A673 (cell line): ENCODE results near the gene SLX9.

Experiments
- EZH2 ChIP-seq: fragments of 200-600 bp; sonication (generic); IDR thresholded peaks from 2 replicates; pipeline ENCODE4 v1.6.1; 2017; ENCODE audit warnings: borderline replicate concordance, low read depth, mild to moderate bottlenecking, mixed read lengths, antibody characterized with exemption, low read length; ENCODE audit not compliant: poor library complexity, severe bottlenecking
- TF ChIP-seq, protein P1 (sequence below): fragments of 300-800, 200-600 bp; sonication (generic); conservative IDR thresholded peaks from 2 replicates; pipeline ENCODE4 v1.5.1; 2017; ENCODE audit warnings: low read depth, mild to moderate bottlenecking, antibody characterized with exemption, low read length, moderate library complexity, mixed read lengths

DNA sequence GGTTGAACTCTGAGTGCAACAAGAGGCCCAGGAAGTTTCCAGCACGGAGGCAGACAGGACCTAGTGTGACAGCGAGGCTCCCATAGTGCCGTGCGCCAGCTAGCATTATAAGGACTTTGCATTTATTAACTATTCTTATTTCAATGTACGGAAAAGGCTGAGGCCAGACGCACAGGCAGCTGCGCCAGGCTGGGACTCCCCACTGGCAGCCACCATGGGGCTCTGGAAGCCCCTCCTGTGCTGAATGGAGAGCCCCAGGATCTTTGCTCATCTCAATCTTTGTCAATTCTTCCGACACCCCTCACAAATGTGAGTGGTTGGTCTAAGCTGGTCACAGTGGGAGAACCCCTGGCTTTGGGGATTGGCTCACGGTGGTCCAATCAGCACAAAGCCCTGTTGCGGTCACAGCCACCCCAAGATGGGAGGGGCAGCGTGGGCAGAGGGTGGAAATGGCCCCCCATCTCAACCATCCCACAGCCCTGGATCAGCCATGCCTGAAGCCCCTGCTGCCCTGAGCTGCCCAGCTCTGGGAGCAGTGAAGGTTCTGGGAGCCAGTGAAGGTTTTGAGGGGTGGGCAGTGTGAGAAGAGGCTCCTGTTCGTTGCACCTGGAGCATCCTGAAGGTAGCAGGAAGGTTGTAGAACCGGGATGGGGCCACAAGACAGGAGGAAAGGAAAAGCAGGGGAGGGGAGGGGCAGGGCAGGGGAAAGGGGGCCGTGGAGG lies 75.1 kb downstream of the SLX9 start:
- TF ChIP-seq, protein P1, sequence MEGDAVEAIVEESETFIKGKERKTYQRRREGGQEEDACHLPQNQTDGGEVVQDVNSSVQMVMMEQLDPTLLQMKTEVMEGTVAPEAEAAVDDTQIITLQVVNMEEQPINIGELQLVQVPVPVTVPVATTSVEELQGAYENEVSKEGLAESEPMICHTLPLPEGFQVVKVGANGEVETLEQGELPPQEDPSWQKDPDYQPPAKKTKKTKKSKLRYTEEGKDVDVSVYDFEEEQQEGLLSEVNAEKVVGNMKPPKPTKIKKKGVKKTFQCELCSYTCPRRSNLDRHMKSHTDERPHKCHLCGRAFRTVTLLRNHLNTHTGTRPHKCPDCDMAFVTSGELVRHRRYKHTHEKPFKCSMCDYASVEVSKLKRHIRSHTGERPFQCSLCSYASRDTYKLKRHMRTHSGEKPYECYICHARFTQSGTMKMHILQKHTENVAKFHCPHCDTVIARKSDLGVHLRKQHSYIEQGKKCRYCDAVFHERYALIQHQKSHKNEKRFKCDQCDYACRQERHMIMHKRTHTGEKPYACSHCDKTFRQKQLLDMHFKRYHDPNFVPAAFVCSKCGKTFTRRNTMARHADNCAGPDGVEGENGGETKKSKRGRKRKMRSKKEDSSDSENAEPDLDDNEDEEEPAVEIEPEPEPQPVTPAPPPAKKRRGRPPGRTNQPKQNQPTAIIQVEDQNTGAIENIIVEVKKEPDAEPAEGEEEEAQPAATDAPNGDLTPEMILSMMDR = no peak
- no peak for TF ChIP-seq EZH2
